Effector memory CD8-positive, alpha-beta T cell (primary cell): Measurements from ENCODE around the gene CNKSR3.

Source experiments
- ATAC-seq: fragments of 150-1000 bp; cut with Tn5 transposase; replicated peaks from 2 replicates; pipeline ENCODE4 v1.10.0; 2021; ENCODE audit warnings: mild to moderate bottlenecking, moderate library complexity
- DNase-seq, 3 experiments: peaks; one replicate each; pipeline ENCODE4 v3.0.0; 2021
- H3K27ac Mint-ChIP-seq, 2 donors: one replicate each; pipeline ENCODE4 v1.8.0; 2022; ENCODE audit warnings: mild to moderate bottlenecking in 2 of 2, mixed read lengths in 2 of 2, moderate library complexity in 2 of 2
- H3K27me3 Mint-ChIP-seq, 2 donors: one replicate each; pipeline ENCODE4 v1.8.0; 2022; ENCODE audit warnings: mixed read lengths in 2 of 2
- H3K36me3 Mint-ChIP-seq: one replicate; pipeline ENCODE4 v1.8.0; 2022; ENCODE audit warnings: mild to moderate bottlenecking, moderate library complexity, mixed read lengths; ENCODE audit not compliant: insufficient read depth
- H3K4me1 Mint-ChIP-seq, 2 donors: one replicate each; pipeline ENCODE4 v1.8.0; 2022; ENCODE audit warnings: low read depth in 2 of 2, mixed read lengths in 2 of 2
- H3K4me3 Mint-ChIP-seq, 2 donors: one replicate each; pipeline ENCODE4 v1.8.0; 2022; ENCODE audit warnings: mild to moderate bottlenecking in 2 of 2, mixed read lengths in 2 of 2, moderate library complexity in 2 of 2
- H3K9me3 Mint-ChIP-seq, 2 donors: one replicate each; pipeline ENCODE4 v1.8.0; 2022; ENCODE audit warnings: mixed read lengths in 2 of 2

The CNKSR3 gene

DNA sequence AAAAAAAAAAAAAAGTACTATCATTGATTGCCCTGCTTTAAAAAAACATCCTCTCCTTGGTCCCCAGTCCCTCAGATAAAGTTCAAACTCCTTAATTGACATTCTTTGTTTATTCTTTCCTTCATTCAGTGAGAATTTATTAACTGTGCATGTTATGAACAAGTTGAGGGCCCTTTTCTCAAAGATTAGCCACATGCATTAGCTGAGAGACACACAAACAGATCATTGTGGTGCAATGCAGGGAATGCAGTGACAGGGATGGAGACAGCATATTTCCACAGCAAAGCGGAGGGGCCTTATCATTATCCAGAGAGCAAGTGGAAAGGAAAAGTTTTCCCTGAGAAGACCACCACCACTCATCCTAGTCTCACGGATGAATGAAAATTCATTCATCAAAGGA lies 132.0 kb downstream of the CNKSR3 start:
- Mint-ChIP-seq H3K4me1 (no peaks in the 10 kb centered on the region), H3K4me3 (no peak overlapping the region), H3K27me3 (peaks cover 22% of the 10 kb centered on the region in 2 donors), H3K9me3 (no peaks in the 10 kb centered on the region), H3K27ac (peak overlapping the region in 1 of 2 donors; percentile 33), H3K36me3 (no peaks in the 10 kb centered on the region)
- no peak for ATAC-seq
- no peak for DNase-seq

DNA sequence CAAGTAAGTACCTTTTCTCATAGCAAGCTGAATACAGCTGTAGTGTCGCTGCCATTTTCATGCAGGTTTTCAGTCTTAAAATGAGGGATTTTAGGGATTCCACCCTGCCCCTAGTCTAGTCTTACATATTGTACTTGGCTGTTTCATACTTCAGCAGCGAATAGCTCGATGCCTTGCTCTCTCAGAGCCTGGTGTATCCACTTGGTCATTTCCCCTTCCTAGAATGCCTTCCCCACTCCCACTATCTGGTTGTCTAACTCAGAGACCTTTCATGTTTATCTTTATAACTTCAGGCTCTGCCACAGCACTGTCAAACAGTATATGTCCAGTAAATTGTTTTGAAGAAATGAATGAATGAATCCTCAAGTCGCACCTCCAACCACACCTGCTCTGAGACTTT lies 132.8 kb downstream of the CNKSR3 start:
- Mint-ChIP-seq H3K4me3 (no peak overlapping the region), H3K9me3 (no peaks in the 10 kb centered on the region), H3K36me3 (no peaks in the 10 kb centered on the region), H3K27ac (no peak overlapping the region), H3K4me1 (no peaks in the 10 kb centered on the region), H3K27me3 (peaks cover 26 to 30% of the 10 kb centered on the region in 2 donors)
- DNase-seq (no peak), ATAC-seq (no peak)

DNA sequence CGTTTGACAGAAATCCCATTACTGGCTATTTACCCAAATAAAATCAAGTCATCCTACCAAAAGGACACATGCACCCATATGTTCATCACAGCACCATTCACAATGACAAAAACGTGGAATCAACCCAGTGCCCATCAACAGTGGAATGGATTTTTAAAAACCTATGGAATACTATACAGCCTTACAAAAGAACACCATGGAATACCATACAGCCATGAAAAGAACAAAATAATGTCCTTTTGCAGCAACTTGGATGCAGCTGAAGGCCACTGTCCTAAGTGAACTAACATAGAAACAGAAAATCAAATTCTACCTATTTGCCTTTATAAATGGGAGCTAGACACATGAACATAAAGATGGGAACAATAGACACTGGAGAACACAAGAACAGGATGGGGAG lies 136.5 kb downstream of the CNKSR3 start:
- Mint-ChIP-seq H3K4me3 (no peak overlapping the region), H3K36me3 (no peaks in the 10 kb centered on the region), H3K9me3 (no peaks in the 10 kb centered on the region), H3K27ac (no peak overlapping the region), H3K27me3 (peaks cover 24 to 31% of the 10 kb centered on the region in 2 donors), H3K4me1 (peaks cover 0 to 3% of the 10 kb centered on the region in 2 donors)
- DNase-seq, result no peak
- no peak for ATAC-seq

DNA sequence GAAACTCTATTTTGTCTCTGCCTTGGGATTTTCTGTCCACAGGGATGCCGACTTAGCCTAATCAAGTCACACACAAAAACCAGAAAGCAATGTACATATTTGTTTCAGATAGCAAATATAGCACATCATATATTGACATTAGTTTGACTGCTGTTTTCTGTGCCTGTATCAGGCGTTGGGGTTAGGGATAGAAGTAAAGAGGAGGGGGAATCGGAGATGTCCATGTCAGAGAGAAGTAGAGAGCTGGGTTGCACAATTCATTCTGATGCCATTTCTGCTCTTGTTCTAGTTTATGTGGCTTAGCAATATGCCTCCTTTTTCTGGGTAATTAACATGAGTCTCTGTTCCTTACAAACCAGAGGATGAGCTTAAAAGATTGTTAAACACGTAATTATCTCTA lies 139.2 kb downstream of the CNKSR3 start:
- ATAC-seq, result no peak
- no peak for DNase-seq
- no peak overlapping the region for H3K4me3 Mint-ChIP-seq
- H3K27me3 Mint-ChIP-seq, result peaks cover 14 to 16% of the 10 kb centered on the region in 2 donors
- no peaks in the 10 kb centered on the region for H3K36me3 Mint-ChIP-seq
- no peaks in the 10 kb centered on the region for H3K9me3 Mint-ChIP-seq
- H3K4me1 Mint-ChIP-seq, result peaks cover 0 to 3% of the 10 kb centered on the region in 2 donors
- no peak overlapping the region for H3K27ac Mint-ChIP-seq

DNA sequence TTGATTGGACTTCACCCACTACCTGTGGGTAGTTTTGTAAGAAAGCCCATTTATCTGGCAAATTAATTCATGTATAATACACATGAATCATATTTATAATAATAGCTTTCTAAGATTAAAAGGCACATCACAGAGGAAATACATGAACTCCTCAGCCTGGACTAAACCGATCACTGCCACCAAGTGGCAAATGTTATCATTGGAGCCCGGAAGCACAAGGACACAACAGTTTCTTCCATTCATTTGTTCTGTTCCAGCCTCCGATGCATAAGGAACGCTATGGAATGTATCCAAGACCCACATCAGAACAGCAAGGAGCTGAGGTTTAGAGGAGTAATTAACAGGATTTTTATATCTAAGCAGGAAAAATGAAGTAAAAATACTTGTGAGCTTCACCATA lies 139.9 kb downstream of the CNKSR3 start:
- ATAC-seq, result no peak
- H3K27ac Mint-ChIP-seq, result no peak overlapping the region

DNA sequence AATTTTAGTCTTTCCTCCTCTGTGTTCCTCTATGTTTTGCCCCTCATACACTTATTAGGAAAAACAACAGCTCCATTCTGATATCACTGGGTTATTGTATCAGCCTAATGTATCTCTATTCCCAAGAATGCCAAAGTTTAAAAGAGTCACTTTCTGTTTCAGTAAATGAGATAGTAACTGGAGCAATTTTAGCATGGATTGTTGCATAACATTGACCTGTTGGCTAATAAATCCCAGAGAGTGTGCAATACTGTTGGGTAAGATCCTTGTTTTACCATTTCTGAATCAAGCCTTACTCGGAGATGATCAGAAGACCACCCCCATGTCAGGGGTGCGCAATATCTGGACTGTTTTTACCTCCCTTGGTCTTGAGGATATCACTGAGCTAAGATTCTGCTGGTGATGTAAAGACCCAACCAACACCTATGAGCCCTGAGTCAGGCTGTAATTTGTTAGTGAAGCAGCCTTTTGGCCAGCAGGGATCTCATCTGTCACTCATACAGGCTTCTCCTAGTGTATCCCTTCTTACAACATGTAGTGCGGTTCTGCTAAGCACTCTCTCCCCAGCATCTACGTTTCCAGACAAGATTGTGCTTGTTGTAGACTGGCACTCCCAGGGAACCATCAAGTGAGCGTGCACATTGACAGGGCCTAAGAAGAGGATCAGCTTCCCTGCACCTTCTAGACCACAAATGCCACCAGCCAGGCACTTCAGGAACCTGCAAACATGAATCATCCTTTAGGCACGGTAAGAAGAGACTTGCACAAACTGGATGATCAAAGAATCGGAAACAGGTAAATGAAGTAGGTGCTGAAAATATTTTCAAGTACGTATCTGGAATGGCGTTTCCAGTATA lies 142.4 kb downstream of the CNKSR3 start:
- Mint-ChIP-seq H3K27me3 (peaks cover 11 to 22% of the 10 kb centered on the region in 2 donors), H3K4me1 (peaks cover 0 to 3% of the 10 kb centered on the region in 2 donors), H3K27ac (no peak overlapping the region), H3K9me3 (no peaks in the 10 kb centered on the region), H3K36me3 (no peaks in the 10 kb centered on the region), H3K4me3 (no peak overlapping the region)
- DNase-seq (no peak), ATAC-seq (no peak)

More for the DNA sequence above, 139.9 kb downstream of the CNKSR3 start:
- no peak for DNase-seq
- H3K27me3 Mint-ChIP-seq, result peaks cover 14 to 16% of the 10 kb centered on the region in 2 donors
- H3K36me3 Mint-ChIP-seq, result no peaks in the 10 kb centered on the region
- H3K9me3 Mint-ChIP-seq, result no peaks in the 10 kb centered on the region
- H3K4me3 Mint-ChIP-seq, result no peak overlapping the region
- H3K4me1 Mint-ChIP-seq, result peaks cover 0 to 3% of the 10 kb centered on the region in 2 donors

DNA sequence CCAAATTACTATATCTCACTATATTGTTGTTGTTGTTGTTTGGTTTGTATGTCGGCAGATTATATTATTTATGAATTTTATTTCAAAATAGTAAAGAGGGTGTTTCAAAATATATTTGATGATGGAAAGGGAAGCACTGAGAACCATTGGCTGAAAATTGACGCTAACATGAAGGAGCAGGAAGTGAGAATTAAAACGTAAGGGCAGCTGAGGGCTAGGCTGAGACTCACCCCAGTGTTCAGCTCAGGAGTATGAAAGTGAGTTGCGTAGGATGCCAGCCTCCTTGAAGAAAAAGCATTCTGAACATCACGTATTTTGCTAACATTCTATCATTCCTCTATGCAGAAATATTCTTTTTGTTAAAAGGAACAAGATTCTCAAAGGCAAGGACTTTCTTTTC lies 143.1 kb downstream of the CNKSR3 start:
- ATAC-seq, result no peak
- peaks cover 0 to 3% of the 10 kb centered on the region in 2 donors for H3K4me1 Mint-ChIP-seq

DNA sequence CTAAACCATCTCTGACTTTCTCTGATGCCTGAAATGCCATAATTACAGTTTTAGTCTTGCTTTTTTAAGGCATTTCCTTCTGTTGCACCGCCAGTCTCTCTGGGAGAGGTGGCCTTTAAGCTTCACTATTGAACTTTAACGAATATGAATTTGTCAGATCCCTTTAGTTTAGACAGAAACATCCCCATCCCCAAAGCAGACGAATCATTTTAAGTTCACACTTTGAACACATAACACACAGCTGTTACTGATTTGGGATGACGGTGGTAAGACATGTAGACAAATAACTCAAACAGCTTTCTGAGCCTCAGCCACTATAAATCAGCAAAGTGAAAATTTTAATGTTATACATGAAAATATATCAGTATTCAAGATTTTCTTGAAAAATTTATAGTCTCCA lies 146.7 kb downstream of the CNKSR3 start:
- no peaks in the 10 kb centered on the region for H3K36me3 Mint-ChIP-seq
- ATAC-seq (no peak), DNase-seq (no peak)
- no peaks in the 10 kb centered on the region for H3K9me3 Mint-ChIP-seq
- no peak overlapping the region for H3K4me3 Mint-ChIP-seq
- H3K27me3 Mint-ChIP-seq, result peaks cover 31 to 51% of the 10 kb centered on the region in 2 donors
- H3K27ac Mint-ChIP-seq, result no peak overlapping the region
- H3K4me1 Mint-ChIP-seq, result peaks cover 0 to 3% of the 10 kb centered on the region in 2 donors

More for the DNA sequence above, 143.1 kb downstream of the CNKSR3 start:
- Mint-ChIP-seq H3K27ac (no peak overlapping the region), H3K9me3 (no peaks in the 10 kb centered on the region), H3K27me3 (peaks cover 10 to 21% of the 10 kb centered on the region in 2 donors), H3K36me3 (no peaks in the 10 kb centered on the region), H3K4me3 (no peak overlapping the region)
- no peak for DNase-seq

DNA sequence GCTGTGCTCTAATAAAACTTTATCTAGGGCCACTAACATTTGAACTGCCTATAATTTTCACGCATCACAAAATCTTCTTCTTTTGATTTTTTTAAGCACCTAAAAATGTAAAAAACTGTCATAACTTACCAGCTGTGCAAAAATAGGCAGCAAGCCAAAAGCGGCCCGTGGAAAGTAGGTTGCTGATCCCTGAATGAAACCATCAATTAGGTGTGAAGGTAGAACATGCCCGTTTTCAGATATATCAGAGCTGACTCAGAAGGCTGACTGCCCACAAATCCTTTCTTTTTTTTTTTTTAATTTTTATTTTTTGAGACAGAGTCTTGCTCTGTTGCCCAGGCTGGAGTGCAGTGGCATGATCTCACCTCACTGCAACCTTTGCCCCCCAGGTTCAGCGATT lies 149.0 kb downstream of the CNKSR3 start:
- DNase-seq, result no peak
- Mint-ChIP-seq H3K4me3 (no peak overlapping the region), H3K36me3 (no peaks in the 10 kb centered on the region), H3K4me1 (peaks cover 0 to 3% of the 10 kb centered on the region in 2 donors), H3K27ac (no peak overlapping the region), H3K27me3 (peaks cover 38 to 62% of the 10 kb centered on the region in 2 donors), H3K9me3 (no peaks in the 10 kb centered on the region)
- no peak for ATAC-seq

DNA sequence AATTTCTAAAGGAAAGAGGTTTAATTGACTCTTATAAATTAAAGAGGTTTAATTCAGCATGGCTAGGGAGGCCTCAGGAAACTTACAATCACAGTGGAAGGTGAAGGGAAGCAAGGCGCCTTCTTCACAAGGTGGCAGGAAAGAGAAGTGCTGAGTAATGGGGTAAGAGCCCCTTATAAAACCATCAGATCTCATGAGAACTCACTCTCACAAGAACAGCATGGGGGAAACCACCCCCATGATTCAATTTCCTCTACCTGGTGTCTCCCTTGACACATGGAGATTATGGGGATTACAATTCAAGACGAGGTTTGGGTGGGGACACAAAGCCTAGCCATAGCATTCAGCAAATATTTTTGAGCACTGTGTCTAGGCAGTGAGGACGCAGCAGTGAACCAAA lies 150.0 kb downstream of the CNKSR3 start:
- Mint-ChIP-seq H3K4me3 (no peak overlapping the region), H3K27me3 (peaks cover 46 to 72% of the 10 kb centered on the region in 2 donors), H3K36me3 (no peaks in the 10 kb centered on the region), H3K9me3 (no peaks in the 10 kb centered on the region), H3K4me1 (peaks cover 0 to 3% of the 10 kb centered on the region in 2 donors), H3K27ac (no peak overlapping the region)
- no peak for ATAC-seq
- no peak for DNase-seq

DNA sequence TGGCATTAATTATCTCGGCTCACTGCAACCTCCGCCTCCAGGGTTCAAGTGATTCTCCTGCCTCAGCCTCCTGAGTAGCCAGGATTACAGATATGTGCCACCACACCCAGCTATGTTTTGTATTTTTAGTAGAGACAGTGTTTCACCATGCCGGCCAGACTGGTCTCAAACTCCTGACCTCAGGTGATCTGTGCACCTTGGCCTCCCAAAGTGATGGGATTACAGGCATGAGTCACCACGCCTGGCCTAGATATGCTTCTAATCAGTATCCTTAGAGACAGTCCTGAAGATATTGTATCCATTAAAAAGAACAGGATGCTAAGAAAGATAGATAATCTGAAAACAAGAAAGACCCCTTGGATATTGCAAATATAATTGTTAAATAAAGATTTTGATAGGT lies 150.8 kb downstream of the CNKSR3 start:
- Mint-ChIP-seq H3K4me1 (peaks cover 0 to 3% of the 10 kb centered on the region in 2 donors), H3K27me3 (peaks cover 46 to 73% of the 10 kb centered on the region in 2 donors), H3K4me3 (no peak overlapping the region), H3K27ac (no peak overlapping the region), H3K36me3 (no peaks in the 10 kb centered on the region), H3K9me3 (no peaks in the 10 kb centered on the region)
- ATAC-seq, result no peak
- DNase-seq, result no peak

DNA sequence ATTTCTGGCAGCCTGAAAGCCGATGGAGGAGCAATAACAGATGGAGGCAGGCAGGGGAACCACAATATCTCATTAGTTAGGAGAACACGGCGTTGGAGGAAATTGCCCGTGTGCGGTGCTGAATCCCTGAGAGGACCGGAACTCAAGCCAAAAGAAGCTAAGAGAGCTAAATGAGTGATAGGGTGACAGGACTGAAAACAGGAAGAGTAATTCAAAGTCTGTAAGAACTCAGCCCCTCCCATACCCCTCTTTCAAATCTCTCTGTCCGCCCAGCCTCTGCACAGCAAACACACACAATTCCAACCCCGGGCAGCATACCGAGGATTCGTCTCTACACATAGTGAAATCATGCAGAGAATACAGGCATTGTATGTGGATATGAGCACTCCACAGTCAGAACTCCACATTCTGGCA lies 151.3 kb downstream of the CNKSR3 start:
- peaks cover 0 to 3% of the 10 kb centered on the region in 2 donors for H3K4me1 Mint-ChIP-seq
- peaks cover 0 to 5% of the 10 kb centered on the region in 2 donors for H3K9me3 Mint-ChIP-seq
- no peak overlapping the region for H3K27ac Mint-ChIP-seq
- peaks cover 48 to 68% of the 10 kb centered on the region in 2 donors for H3K27me3 Mint-ChIP-seq
- H3K4me3 Mint-ChIP-seq, result no peak overlapping the region
- ATAC-seq (no peak), DNase-seq (no peak)
- H3K36me3 Mint-ChIP-seq, result no peaks in the 10 kb centered on the region

DNA sequence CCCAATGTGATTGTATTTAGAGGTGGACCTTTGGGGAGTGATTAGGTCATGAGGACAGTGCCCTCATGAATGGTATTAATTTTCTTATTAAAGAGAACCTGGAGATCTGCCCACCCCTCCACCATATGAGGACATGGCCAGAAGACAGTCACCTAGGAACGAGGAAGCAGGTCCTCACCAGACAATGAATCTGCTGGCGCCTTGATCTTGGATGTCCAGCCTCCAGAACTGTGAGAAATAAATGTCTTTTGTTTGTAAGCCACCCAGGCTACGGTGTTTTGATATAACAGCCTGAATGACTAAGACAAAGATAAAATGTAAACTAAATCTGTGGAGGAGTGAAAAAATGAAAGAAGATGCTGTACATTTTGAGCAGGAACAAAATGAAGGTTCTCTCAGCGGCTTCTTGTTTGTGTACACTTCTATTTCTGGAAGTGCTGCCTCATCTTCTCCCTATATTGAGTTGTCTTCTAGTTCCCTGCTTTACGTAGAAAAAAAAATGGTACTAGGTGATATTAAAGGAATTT lies 152.4 kb downstream of the CNKSR3 start:
- Mint-ChIP-seq H3K36me3 (no peaks in the 10 kb centered on the region), H3K4me1 (peaks cover 0 to 3% of the 10 kb centered on the region in 2 donors), H3K27ac (no peak overlapping the region), H3K27me3 (peaks cover 48 to 57% of the 10 kb centered on the region in 2 donors), H3K9me3 (peaks cover 0 to 7% of the 10 kb centered on the region in 2 donors), H3K4me3 (no peak overlapping the region)
- no peak for DNase-seq
- no peak for ATAC-seq

DNA sequence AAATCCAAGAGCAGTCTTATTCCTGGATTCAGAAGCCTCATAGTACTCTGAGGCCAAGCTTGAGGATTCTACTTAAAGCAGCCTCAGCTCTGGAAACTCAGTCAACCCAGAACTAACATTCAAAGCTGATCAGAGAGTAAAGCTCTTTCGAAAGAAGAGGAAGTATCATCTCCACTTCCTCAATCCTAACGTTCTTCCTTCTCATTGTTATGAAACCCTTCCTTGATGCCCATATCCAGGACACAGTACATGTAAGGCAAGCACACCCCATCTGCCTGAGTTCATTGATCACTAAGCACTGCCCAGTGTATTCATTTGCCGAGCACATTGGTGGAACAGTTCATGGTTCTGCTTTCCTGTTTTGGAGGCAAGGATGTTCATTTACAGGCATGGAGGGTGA lies 153.8 kb downstream of the CNKSR3 start, which contains the start of gene IPCEF1:
Gene IPCEF1, minus strand, starts transcription at position 114 of the 400 bp plus-strand sequence. CDS start 90,856 bp downstream, outside the sequence.
- peaks cover 0 to 7% of the 10 kb centered on the region in 2 donors for H3K9me3 Mint-ChIP-seq
- peaks cover 39 to 47% of the 10 kb centered on the region in 2 donors for H3K27me3 Mint-ChIP-seq
- peaks cover 0 to 3% of the 10 kb centered on the region in 2 donors for H3K4me1 Mint-ChIP-seq
- no peak for DNase-seq
- peak; percentile 5 for ATAC-seq
- H3K4me3 Mint-ChIP-seq, result no peak within 1 kb of the TSS
- H3K27ac Mint-ChIP-seq, result no peak within 1 kb of the TSS
- H3K36me3 Mint-ChIP-seq, result no peaks in the 10 kb centered on the region
